Measurements from ENCODE around the gene LMBR1L.

LMBR1L gene

GRCh38 chr12:49100380-49100779 is 10.3 kb downstream of the LMBR1L start:
- Mint-ChIP-seq H3K27me3 (peaks cover 3 to 4% of the 10 kb centered on the region in 2 donors), H3K9me3 (no peaks in the 10 kb centered on the region), H3K36me3 (peaks cover 32 to 73% of the 10 kb centered on the region in 2 donors), H3K4me1 (peaks cover 3% of the 10 kb centered on the region in 2 donors), H3K4me3 (no peak overlapping the region), H3K27ac (no peak overlapping the region)
- DNase-seq = no peak
- no peak for ATAC-seq (replicated peaks)

- Mint-ChIP-seq H3K27me3 (peaks cover 14 to 15% of the 10 kb centered on the region in 2 donors), H3K9me3 (no peaks in the 10 kb centered on the region), H3K4me1 (peaks cover 8 to 9% of the 10 kb centered on the region in 2 donors), H3K36me3 (peaks cover 22 to 65% of the 10 kb centered on the region in 2 donors), H3K27ac (no peak overlapping the region), H3K4me3 (no peak overlapping the region)
- DNase-seq (no peak), ATAC-seq (replicated peaks) (no peak)
Observed at GRCh38 chr12:49098703-49099102, 11.9 kb downstream of the LMBR1L start.

- H3K4me1 Mint-ChIP-seq = peaks cover 11 to 13% of the 10 kb centered on the region in 2 donors
- H3K27ac Mint-ChIP-seq = no peak overlapping the region
- H3K27me3 Mint-ChIP-seq = peaks cover 18 to 19% of the 10 kb centered on the region in 2 donors
- H3K36me3 Mint-ChIP-seq = peaks cover 22 to 59% of the 10 kb centered on the region in 2 donors
- ATAC-seq (replicated peaks) (peak; percentile 58 to 65), DNase-seq (peak; percentile 29)
- no peaks in the 10 kb centered on the region for H3K9me3 Mint-ChIP-seq
- H3K4me3 Mint-ChIP-seq = no peak overlapping the region
Observed at GRCh38 chr12:49098035-49098451, 12.6 kb downstream of the LMBR1L start.

- no peak for ATAC-seq (replicated peaks)
- Mint-ChIP-seq H3K4me1 (peaks cover 14 to 18% of the 10 kb centered on the region in 2 donors), H3K9me3 (no peaks in the 10 kb centered on the region), H3K36me3 (peaks cover 22 to 53% of the 10 kb centered on the region in 2 donors), H3K27me3 (peaks cover 22 to 23% of the 10 kb centered on the region in 2 donors), H3K4me3 (no peak overlapping the region), H3K27ac (no peak overlapping the region)
- no peak for DNase-seq
Observed at GRCh38 chr12:49097381-49097780, 13.3 kb downstream of the LMBR1L start.

GRCh38 chr12:49094975-49095365 is 15.7 kb downstream of the LMBR1L start:
- DNase-seq = no peak
- H3K4me1 Mint-ChIP-seq = peaks cover 31 to 41% of the 10 kb centered on the region in 2 donors
- no peak overlapping the region for H3K4me3 Mint-ChIP-seq
- peaks cover 11 to 33% of the 10 kb centered on the region in 2 donors for H3K36me3 Mint-ChIP-seq
- peaks cover 45% of the 10 kb centered on the region in 2 donors for H3K27me3 Mint-ChIP-seq
- peak overlapping the region; percentile 57 for H3K27ac Mint-ChIP-seq
- ATAC-seq (replicated peaks) = no peak
- H3K9me3 Mint-ChIP-seq = no peaks in the 10 kb centered on the region

- peak within 1 kb of the TSS; percentile 57 for H3K27ac Mint-ChIP-seq
- peaks cover 49 to 51% of the 10 kb centered on the region in 2 donors for H3K27me3 Mint-ChIP-seq
- ATAC-seq (replicated peaks) = peak; percentile 17 to 24
- H3K36me3 Mint-ChIP-seq = peaks cover 9 to 29% of the 10 kb centered on the region in 2 donors
- DNase-seq = no peak
- peak within 1 kb of the TSS; percentile 45 to 55 for H3K4me3 Mint-ChIP-seq
- no peaks in the 10 kb centered on the region for H3K9me3 Mint-ChIP-seq
- peaks cover 33 to 46% of the 10 kb centered on the region in 2 donors for H3K4me1 Mint-ChIP-seq
Observed at GRCh38 chr12:49094160-49094974, 16.3 kb downstream of the LMBR1L start, which contains the start of gene DHH. Gene DHH, minus strand, starts transcription at chr12:49094801. Its CDS starts 289 bp downstream, at chr12:49094512.

GRCh38 chr12:49093792-49094159 is 16.9 kb downstream of the LMBR1L start:
- Mint-ChIP-seq H3K27ac (peak overlapping the region; percentile 42), H3K9me3 (no peaks in the 10 kb centered on the region), H3K36me3 (peaks cover 9 to 29% of the 10 kb centered on the region in 2 donors), H3K4me3 (peak overlapping the region; percentile 45 to 55), H3K4me1 (peaks cover 35 to 46% of the 10 kb centered on the region in 2 donors), H3K27me3 (peaks cover 53 to 55% of the 10 kb centered on the region in 2 donors)
- DNase-seq = no peak
- ATAC-seq (replicated peaks) = no peak

GRCh38 chr12:49092816-49093406 is 17.7 kb downstream of the LMBR1L start:
- no peak for ATAC-seq (replicated peaks)
- peaks cover 39 to 54% of the 10 kb centered on the region in 2 donors for H3K4me1 Mint-ChIP-seq
- H3K27ac Mint-ChIP-seq = no peak overlapping the region
- no peaks in the 10 kb centered on the region for H3K9me3 Mint-ChIP-seq
- DNase-seq = no peak
- peaks cover 9 to 25% of the 10 kb centered on the region in 2 donors for H3K36me3 Mint-ChIP-seq
- no peak overlapping the region for H3K4me3 Mint-ChIP-seq
- peaks cover 59 to 60% of the 10 kb centered on the region in 2 donors for H3K27me3 Mint-ChIP-seq

- DNase-seq (peak; percentile 56), ATAC-seq (replicated peaks) (peak; percentile 40 to 55)
- no peaks in the 10 kb centered on the region for H3K9me3 Mint-ChIP-seq
- peaks cover 59 to 60% of the 10 kb centered on the region in 2 donors for H3K27me3 Mint-ChIP-seq
- H3K36me3 Mint-ChIP-seq = peaks cover 9 to 20% of the 10 kb centered on the region in 2 donors
- H3K27ac Mint-ChIP-seq = peak overlapping the region; percentile 26
- H3K4me3 Mint-ChIP-seq = peak overlapping the region; percentile 70 to 71
- H3K4me1 Mint-ChIP-seq = peaks cover 41 to 55% of the 10 kb centered on the region in 2 donors
Observed at GRCh38 chr12:49092086-49092815, 18.4 kb downstream of the LMBR1L start.

- ATAC-seq (replicated peaks) (no peak), DNase-seq (no peak)
- Mint-ChIP-seq H3K4me3 (peak overlapping the region; percentile 70 to 71), H3K9me3 (no peaks in the 10 kb centered on the region), H3K36me3 (peaks cover 9 to 18% of the 10 kb centered on the region in 2 donors), H3K4me1 (peaks cover 41 to 55% of the 10 kb centered on the region in 2 donors), H3K27ac (peak overlapping the region; percentile 26), H3K27me3 (peaks cover 59 to 61% of the 10 kb centered on the region in 2 donors)
Observed at GRCh38 chr12:49091836-49092085, 18.9 kb downstream of the LMBR1L start.

- Mint-ChIP-seq H3K27ac (peak overlapping the region; percentile 88), H3K4me1 (peaks cover 41 to 55% of the 10 kb centered on the region in 2 donors), H3K36me3 (peaks cover 8 to 13% of the 10 kb centered on the region in 2 donors), H3K27me3 (peaks cover 59 to 66% of the 10 kb centered on the region in 2 donors), H3K4me3 (peak overlapping the region; percentile 72 to 79), H3K9me3 (no peaks in the 10 kb centered on the region)
- DNase-seq (no peak), ATAC-seq (replicated peaks) (no peak)
Observed at GRCh38 chr12:49091056-49091835, 19.4 kb downstream of the LMBR1L start.

- DNase-seq = peak; percentile 28
- peak; percentile 22 to 23 for ATAC-seq (replicated peaks)
- H3K4me3 Mint-ChIP-seq = peak overlapping the region; percentile 77 to 83
- H3K27me3 Mint-ChIP-seq = peaks cover 52 to 66% of the 10 kb centered on the region in 2 donors
- H3K36me3 Mint-ChIP-seq = peaks cover 0 to 4% of the 10 kb centered on the region in 2 donors
- no peaks in the 10 kb centered on the region for H3K9me3 Mint-ChIP-seq
- H3K4me1 Mint-ChIP-seq = peaks cover 38 to 55% of the 10 kb centered on the region in 2 donors
- H3K27ac Mint-ChIP-seq = peak overlapping the region; percentile 67
Observed at GRCh38 chr12:49089821-49090773, 20.6 kb downstream of the LMBR1L start.

GRCh38 chr12:49088932-49089330 is 21.7 kb downstream of the LMBR1L start:
- H3K9me3 Mint-ChIP-seq = no peaks in the 10 kb centered on the region
- H3K27me3 Mint-ChIP-seq = peaks cover 46 to 60% of the 10 kb centered on the region in 2 donors
- no peak overlapping the region for H3K27ac Mint-ChIP-seq
- peak overlapping the region in 1 of 2 donors; percentile 23 for H3K4me3 Mint-ChIP-seq
- peaks cover 0 to 3% of the 10 kb centered on the region in 2 donors for H3K36me3 Mint-ChIP-seq
- peaks cover 34 to 49% of the 10 kb centered on the region in 2 donors for H3K4me1 Mint-ChIP-seq
- DNase-seq (no peak), ATAC-seq (replicated peaks) (no peak)

All from stimulated activated naive B cell treated with anti-CD40 and anti-IgM and Interleukin-4, amounts not matched to agents 10 μg/mL and 1 μg/mL and 100 μg/mL, for 72 hours (primary cell).